DMS153 (cell line): ENCODE measurements around the gene MAST4.

Experiments used
- DNase-seq: peaks from one replicate; lab custom pipeline; 2025; lab: John Stamatoyannopoulos, UW

Gene MAST4

DNA sequence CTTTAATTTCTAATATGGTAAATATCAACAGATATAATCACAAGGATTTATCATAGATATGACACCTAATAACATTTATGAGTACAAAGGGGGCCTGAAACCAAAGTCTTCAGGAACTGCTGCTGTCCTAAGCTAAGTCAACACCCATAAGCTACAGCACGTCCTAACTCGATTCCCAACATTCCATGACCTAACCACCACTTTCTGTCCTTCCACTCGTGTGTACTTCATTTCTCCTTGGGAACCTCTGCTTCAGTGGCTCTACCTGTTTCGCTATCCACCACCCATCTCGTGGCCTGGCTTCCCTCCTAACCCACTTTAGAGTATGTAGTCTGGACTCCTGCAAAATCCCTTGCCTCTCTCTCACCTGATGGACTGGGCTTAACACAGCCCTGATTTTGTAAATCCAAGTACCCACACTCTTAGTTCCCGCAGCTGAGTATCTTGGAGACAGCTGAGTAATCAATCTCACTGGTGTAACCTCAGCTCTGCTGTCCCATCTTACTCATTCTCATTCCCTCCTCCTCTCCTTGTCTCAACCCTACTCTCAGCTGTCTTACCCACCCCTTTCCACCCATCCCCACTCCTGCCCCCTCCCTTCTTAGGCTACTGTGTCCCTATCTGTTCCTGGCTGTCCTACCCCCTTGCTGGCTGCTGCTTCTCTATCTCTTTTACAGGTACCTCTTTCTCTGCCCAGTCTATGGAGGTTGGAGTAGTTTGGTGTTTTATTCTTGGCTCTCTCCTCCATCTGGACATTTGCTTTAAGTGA lies 101.8 kb downstream of the MAST4 start:
- no peak for DNase-seq

DNA sequence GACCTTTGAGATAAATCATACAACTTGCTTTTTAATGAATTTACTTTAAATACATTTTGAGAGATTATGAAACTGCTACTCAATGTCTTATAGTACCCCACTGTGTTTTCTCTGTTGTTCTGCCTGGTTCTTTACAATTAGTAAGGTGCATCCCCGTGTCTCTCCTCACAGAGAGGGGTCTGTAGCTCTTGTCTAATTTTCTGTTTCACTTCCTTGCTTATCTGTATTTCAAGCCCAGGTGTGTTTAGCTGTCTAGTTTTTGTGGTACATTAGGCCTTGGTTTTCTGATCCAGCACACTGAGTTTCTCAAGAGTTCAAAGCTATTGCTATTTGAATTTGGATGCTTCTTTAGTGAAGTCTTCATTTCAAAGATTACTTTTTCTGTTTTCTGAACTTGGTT lies 105.1 kb downstream of the MAST4 start:
- DNase-seq, result no peak

DNA sequence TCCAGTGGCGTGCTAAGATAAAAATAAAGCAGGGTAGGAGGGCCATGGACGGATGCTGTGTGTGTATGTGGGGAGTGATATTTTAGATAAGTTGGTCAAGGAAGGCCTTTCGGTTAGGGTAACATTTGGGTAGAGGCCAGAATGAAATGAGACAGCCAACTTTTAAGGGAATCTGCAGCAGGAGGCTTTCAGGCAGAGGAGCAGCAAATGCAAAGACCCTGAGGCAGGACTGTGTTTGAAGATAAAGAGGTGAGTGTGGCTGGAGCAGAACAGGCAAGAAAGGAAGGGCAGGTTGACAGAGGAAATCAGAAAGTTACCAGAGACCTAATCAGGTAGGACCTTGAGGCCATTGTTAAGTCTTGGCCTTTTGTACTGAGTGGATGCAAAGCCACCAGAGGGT lies 106.2 kb downstream of the MAST4 start:
- no peak for DNase-seq

DNA sequence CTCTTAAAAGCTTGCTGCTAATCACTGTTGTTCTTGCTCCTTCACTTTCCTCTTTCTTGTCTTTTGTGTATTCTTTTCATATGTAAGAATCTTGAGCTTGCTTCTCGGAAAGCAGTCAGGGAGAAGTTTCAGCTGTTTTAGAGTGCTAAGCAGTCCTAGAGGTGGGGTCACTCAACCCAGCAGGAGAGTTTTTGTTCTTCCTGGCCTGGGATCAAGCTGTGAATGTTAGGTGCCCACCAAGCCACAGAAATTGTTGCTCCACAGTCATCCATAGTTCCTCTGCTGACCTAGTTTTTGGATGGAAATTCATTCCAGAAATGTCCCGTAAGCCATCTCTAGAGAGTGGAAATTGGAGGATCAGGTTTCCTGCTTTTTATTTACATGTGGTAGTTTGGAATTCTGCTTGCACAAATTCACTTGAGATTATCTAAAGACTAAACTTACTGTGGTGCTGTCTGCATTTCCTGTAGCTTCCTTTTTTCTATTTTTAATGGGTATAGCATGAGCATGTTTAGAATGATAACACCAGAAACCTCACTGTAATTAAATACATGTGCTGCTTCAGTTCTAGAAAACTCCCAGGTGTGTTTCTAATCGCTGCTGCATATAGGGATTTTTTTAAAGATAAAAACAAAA lies 108.7 kb downstream of the MAST4 start:
- no peak for DNase-seq

DNA sequence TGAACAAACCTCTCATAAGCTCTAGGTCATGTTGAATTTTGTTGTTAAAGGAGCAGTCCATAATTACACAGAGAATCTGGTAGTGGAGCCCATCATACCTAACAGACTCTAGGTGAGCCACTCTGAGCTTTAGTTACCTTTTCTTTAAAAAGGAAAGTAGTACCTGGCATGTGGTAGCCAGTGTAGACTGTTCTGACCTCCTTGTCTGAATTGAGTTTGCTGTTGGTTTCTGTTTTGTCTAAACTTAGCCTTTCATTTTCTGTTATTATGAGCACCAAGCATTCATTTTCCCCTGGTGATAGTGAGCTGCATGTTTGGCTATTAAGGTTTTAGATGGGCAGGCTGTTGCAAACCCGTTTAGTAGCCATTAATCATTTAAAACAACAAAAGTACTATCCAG lies 112.2 kb downstream of the MAST4 start:
- DNase-seq, result no peak

DNA sequence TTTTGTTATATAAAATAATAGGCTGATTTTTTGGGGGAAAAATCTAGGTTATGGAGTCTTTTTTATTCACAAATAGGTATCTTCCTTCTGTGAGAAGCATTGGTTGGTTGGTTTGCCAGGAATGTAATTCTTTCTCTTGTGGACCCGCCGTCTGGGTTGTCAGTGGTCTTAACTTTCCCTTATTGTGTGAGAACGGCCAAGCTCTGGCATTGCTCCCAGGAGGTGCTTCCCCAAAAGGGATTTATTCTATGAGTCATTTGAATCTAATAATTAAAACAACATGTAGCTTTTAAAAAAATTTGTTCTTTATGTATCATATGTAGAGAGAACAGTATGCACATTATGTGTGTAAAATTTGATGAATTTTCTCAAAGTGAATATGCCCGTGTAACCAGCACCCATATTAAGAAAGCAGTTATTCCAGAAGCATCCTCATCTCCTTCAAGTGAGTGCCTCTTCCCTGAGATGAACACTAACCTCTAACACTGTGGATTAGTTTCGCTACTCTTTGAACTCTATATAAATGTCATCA lies 114.4 kb downstream of the MAST4 start:
- DNase-seq, result no peak

DNA sequence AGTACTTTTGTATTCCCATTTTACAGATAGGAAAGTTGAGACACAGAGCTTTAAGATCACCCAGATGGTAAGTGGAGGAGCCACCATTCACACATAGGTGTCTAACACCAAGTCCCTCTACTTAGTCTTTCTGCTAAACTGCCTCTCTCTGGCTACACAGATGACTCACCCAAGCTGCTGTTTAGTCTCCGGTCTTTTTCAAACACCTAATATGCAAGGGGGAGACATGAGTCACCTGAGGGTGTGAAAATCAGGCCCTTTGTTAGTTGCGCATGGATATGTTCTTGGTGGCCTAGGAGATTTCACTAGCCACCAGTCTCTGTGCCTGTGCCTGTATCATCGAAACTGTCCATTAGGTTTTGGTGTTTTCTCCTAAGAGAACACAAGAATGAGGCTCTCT lies 117.8 kb downstream of the MAST4 start:
- no peak for DNase-seq

DNA sequence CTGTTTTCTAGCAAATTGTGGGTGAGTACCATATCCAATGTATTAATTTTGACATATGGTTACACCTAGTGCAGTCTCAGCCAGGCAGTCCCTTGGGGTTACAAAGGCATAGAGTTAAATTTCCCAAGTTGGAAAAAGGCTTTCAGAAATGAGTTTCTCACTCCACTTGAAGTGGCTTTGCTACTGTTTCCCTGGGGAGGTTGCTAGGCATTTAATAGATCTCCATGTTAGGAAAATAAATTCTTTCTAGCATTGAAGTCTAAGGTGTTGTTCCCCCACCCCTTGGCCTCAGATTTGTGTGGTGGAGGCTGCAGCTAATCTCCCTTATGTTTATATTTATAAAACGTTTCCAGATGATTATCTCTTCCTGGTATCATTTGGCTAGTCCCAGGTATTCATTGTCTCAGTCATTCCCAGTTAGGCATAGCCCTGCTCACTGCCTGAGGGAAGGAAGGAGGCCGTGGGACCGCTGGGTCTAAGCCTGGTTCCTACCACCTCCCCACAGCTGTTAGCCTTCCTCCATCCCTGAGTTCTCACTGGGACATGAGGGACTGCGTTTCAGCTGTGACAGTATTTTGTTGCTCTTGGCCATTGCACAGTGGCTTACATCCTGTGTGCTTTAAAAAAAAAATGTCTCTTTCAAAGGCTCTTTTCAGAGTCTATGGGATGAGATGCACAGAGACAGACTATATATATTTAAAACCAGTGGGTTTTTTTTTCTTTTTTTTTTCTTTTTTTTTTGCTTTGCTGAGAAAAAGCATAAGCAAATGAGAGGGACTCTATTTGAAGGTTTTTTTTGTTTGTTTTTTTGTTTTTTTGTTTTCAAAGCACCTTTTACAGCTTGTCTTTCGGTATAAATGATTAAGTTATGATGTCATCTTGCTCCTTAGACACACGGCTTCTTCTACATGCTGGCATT lies 121.5 kb downstream of the MAST4 start:
- DNase-seq, result peak; percentile 23

DNA sequence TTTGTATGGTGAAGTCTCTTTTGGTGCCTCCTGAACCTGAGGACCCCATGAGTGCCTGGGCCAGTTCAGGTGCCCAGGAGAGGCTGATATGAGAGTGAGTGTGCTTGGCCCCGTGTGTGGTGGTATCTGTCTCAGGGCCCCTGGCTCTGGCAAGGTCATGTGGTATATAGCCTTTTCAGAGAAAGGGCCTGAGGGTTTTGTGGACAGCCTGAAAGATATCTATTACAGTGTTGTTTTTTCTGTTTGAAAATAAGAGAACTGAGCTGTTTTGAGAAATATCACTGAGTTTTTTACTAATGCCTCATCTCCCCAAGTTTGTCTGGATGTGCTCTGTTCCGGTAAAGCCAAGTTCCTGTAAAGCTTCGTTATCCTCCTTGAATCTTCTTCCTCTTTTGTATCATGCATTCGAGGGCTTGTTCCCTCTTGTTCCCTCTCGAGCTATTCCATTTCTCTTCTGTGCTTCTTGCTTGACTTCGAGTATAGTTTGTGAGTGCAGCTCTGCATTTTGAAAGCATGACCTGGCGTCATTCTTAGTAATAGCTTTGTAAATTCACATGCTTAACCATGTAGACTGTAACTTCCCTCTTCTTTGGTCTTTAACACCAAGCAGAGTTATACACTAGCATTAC lies 122.3 kb downstream of the MAST4 start:
- no peak for DNase-seq

DNA sequence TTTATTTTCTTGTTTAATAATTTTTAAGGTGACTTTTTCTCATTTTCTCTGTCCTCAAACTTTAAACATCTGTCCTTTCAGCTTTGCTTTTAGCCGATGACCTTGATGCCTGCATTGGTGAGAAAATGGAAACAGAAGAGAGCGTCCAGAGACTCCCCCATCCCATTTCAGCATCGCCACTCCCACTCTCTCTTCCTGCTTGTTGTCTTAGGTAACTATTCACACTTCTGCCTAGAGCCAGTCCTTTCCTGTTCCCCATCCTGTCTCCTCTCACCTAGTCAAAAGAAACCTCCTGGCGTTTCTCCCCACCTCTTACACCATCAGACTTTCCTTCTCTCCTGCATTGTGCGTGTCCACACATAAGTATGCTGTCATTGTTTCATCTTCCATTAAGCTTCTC lies 124.6 kb downstream of the MAST4 start:
- no peak for DNase-seq

DNA sequence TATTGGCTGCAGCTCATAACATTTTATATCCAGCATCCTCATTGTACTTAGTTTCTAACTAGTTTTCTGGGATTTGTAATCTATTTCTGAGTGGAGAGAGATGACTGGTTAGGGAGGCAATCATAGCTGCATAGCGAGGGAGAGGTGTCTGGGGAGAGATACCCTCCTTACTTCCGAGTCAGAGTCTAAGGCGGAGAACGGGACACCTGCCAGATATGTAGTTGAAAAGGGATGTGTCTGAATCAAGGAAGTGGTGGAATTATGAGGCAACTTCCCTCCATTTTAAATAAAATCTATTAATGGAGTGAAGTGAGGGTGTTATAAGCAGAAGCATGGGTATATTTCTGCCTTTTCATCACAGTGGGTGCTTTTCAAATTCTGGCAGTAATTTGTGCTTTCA lies 126.5 kb downstream of the MAST4 start:
- DNase-seq, result no peak

DNA sequence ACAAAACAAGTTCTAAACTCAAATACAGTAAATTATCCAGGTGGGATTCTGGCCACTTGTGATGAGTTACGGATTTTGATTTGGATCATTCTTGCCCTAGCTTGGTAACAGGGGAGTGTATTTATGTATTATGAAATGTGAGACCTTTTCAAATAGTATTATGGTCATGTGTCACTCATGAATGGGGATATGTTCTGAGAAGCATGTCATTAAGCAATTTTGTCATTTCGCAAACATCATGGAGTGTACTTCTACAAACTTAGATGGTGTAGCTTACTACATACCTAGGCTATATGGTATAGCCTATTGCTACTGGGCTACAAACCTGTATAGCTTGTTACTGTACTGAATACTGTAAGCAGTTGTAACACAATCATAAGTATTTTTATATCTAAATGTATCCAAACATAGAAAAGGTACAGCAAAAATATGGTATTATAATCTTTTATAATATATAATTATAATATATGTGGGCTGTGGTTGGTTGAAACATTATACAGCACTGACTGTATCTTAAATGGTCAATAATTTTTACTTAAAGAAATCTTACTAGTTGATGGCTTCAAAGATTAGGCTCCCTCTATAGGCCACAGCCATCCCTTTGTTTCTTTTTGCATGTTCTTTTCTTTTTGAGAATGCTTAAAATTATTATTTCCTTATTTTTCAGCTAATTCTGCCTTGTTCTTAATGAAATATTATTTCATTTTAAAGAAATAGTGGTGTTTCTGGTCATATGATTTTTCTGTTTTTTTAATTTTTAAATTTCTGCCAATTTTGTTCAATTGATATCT lies 128.4 kb downstream of the MAST4 start:
- DNase-seq, result no peak

DNA sequence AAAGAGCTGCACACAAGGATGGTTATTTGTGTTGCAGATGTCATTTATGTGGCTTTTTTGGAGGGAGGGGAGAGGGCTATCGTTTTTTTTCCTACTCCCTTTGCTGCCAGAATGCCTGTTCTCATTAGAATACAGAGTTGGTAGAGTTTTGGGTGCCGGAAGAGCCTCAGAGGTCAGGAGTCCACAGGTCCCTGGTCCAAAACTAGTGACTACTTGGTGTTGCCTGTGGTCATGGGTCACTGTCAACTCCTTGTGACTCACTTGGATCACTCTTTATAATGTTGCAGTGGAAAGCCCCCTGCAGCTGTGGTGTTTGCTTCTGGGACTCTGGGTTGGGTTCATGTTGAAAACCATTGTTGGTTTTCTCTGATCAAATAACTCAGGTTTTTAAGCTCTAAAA lies 131.4 kb downstream of the MAST4 start:
- no peak for DNase-seq

DNA sequence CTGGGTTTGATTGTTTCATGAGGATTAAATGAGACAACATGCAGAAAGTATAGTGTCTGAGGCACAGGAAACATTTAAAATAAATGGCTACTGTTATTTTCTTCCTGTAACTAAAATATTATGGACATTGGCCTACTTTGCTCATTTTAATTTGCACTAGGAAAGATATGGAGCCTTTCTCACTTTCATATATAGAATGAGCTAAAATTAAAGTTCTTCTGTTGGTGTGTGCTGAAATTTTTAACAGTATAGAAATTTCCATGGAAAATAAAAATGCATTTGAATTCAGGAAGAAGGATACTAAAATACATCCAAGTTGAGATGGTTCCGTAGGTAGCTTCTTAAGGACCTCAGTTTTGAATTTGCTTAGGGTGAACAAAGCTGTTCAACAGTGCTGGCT lies 131.9 kb downstream of the MAST4 start:
- no peak for DNase-seq

DNA sequence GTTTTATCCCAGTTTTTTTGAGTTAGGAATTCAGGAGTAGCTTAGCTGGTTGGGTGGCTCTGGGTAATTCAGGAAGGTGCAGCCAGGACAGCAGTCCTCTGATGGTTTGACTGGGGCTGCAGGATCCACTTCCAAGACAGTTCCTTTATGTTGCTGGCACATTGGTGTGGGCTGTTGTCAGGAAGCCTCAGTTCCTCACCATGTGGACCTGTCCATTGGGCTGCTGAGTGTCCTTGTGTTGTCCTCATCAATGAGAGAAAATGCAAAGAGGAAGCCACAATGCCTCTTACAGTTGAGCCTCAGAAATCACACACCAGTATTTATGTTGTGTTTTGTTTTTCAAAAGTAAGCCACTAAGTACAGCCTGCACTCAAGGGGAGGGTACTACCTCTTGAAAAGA lies 140.9 kb downstream of the MAST4 start:
- no peak for DNase-seq

DNA sequence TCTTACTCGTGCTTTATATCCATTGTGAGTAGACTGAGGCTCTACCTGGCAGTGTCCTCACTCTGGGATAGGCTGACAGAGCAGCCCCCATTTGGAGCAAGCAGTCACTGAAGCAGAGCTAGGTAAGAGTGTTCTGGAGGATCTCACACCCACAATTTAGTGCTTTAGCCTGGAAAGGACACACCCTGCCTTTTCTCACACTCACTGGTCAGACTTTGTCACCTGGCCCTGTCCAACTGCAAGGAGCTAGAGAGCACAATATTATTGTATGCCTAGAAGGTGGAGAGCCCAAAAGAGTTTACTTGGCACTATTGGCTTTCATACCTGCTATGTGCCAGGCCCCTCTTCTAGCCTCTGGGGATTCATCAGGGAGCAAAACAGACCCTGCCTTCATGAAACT lies 141.9 kb downstream of the MAST4 start:
- DNase-seq, result no peak

DNA sequence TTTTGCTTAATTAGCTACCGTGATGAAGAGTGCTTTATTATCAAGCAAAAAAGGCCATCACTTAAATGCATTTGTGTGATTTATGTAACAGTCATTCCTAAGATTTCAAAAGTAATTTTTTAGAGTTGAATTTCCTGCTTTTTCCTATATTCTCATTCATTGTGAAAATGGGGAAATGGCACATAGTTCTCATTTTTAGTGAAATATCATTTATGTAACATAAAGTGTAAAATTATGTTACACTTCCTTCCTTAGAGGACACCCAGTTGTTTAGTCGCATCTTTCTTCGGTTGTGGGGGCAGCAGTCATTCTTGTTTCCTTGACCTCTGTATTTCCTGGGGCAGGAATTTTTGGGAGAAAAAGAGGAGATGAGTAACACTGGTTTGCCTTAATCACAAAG lies 142.8 kb downstream of the MAST4 start:
- DNase-seq, result no peak

DNA sequence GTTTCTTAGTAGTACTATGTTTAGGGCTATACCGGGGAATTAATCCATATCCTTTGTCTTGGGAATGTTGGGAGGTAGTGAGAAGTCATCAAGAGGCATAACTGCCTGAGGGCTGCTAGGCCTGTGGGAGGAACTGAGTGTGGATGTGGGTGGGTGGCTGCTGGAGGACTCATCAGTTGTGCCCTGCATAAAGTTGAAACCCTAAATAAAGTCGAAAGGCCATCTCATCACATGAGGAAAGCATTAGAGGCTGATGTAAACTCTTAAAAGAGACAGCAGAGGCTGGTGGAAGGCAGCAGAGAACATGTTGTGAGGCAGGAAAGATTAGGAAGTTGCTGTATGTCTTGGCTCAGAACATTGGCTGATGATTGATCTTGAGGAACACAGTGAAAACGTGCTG lies 143.8 kb downstream of the MAST4 start:
- no peak for DNase-seq

DNA sequence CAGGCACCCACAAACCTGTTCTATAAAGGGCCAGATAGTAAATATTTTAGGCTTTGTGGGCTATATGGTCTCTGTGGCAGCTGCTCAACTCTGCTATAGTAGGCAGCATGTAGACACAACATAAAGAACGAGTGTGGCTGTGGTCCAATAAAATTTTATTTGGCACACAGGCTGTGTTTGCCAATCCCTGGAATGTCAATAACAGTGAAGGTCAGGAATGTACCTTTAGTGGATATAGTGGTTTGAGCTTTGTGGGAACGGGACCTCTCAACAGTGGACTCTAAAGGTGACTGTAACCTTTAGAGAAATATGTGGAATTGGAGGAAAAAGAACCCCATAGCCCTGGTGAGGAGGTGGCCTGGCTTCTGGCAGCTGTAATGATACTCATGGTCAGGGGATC lies 145.2 kb downstream of the MAST4 start:
- DNase-seq, result peak; percentile 3

DNA sequence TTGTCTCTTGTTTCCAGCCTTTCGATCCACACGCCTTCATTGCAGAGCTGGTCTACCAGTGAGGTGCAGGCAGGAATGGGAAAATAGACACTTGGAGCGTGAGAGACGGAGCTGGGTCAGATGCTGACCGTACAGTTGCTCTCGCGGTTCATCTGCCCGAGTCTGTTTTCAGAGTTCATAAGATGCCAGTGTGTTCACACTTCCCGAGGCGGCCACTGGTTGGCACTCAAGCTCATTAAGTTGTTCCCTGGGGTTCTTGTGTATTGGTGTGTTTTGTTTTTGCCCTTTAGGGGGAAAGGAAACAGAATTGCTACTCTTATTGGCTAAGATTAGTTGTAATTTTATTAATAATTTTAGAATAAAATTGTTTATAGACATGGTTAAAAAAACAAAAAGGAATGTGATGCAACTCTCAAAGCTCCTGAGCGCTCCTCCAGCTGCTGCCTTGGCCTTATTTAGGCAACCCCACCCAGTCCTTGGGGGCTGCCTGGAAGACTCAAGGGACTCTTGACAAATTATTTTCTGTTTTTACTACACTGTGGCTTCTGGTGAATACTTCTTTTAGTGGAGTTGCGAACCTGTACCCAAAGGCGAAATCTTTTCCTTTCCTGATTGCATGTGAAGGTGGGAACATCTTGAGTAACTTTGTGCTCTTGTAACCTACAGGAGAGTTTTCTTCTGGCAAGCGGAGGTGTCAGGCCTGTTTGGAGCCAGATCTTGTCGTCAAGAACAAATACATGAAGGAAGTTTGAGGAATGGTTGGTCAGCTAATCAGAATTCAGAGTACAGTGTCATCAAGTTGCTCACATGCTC lies 146.1 kb downstream of the MAST4 start:
- DNase-seq, result peak; percentile 0

DNA sequence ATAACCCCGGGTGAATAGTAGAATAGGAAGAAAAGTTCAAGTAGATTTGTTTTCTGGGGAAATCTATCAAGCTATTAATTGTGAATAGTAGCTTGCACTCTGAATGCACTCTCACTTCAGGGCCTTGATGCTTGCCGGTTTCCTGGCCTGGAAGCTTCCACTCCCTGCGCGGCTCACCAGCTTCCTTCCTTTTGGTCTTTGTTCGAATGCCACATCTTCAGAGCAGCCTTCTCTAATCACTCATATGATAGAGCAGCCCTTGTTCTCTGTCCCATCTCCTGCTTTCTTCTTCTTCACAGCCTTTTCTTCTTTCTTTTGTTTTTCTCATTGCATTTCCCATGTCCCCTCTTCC lies 146.7 kb downstream of the MAST4 start:
- DNase-seq, result no peak
